Keratinocyte (primary cell): ENCODE measurements around the gene CLDN2. TPM values are rescaled to one million over a fixed set of nuclear protein-coding genes. Genes with fewer than 3 reads are reported as not detected.

Experiments used
- DNase-seq: peaks from one replicate; pipeline ENCODE4 v3.0.0-alpha.2; 2011; ENCODE audit warnings: low read depth, missing footprints, low spot score
- FAIRE-seq: peaks from 2 replicates; lab custom pipeline; 2011; peaks lifted over from hg19 to GRCh38; lab: Jason Lieb, UNC
- H2AFZ ChIP-seq: 2 replicates; pipeline ENCODE4 v1.6.0; 2012; ENCODE audit warnings: low read length, control low read depth, inconsistent platforms; ENCODE audit not compliant: control insufficient read depth
- H3K27ac ChIP-seq: 2 replicates; pipeline ENCODE4 v1.5.1; 2011; ENCODE audit warnings: low read length; ENCODE audit not compliant: control insufficient read depth, insufficient read depth
- H3K27me3 ChIP-seq: 3 replicates; pipeline ENCODE4 v1.6.0; 2011; ENCODE audit warnings: low read length; ENCODE audit not compliant: control insufficient read depth, insufficient read depth; ENCODE audit errors: extremely low read depth
- H3K36me3 ChIP-seq, 2 experiments: 2 replicates in 1 of 2; 3 replicates in 1 of 2; pipeline ENCODE4 v1.5.1; 2011; ENCODE audit warnings: low read length in 2 of 2, mild to moderate bottlenecking in 1 of 2; ENCODE audit not compliant: control insufficient read depth in 2 of 2, insufficient read depth in 2 of 2; ENCODE audit errors: extremely low read depth in 1 of 2
- H3K4me1 ChIP-seq: 3 replicates; pipeline ENCODE4 v1.5.1; 2011; ENCODE audit warnings: low read length; ENCODE audit not compliant: control insufficient read depth, insufficient read depth; ENCODE audit errors: extremely low read depth
- H3K4me2 ChIP-seq: 3 replicates; pipeline ENCODE4 v1.6.0; 2011; ENCODE audit warnings: low read depth, low read length; ENCODE audit not compliant: control insufficient read depth, insufficient read depth; ENCODE audit errors: extremely low read depth
- H3K4me3 ChIP-seq, 3 experiments: fragments of 200-600 bp in 1 of 3; sonication (generic) in 1 of 3; 2 replicates in 2 of 3; 3 replicates in 1 of 3; pipeline ENCODE4 v1.5.1; 2011 to 2016; ENCODE audit warnings: low read length in 3 of 3, mild to moderate bottlenecking in 3 of 3, control low read depth in 2 of 3, inconsistent platforms in 1 of 3, low read depth in 1 of 3, mixed read lengths in 1 of 3, mixed run types in 1 of 3, moderate library complexity in 1 of 3; ENCODE audit not compliant: control insufficient read depth in 2 of 3, insufficient read depth in 2 of 3; ENCODE audit errors: extremely low read depth in 1 of 3
- H3K79me2 ChIP-seq: 2 replicates; pipeline ENCODE4 v1.6.0; 2012; ENCODE audit warnings: low read length; ENCODE audit not compliant: control insufficient read depth, insufficient read depth
- H3K9ac ChIP-seq: 3 replicates; pipeline ENCODE4 v1.6.0; 2011; ENCODE audit warnings: low read length; ENCODE audit not compliant: control insufficient read depth, insufficient read depth; ENCODE audit errors: extremely low read depth
- H3K9me1 ChIP-seq: 3 replicates; pipeline ENCODE4 v1.6.0; 2011; ENCODE audit warnings: low read length; ENCODE audit not compliant: control insufficient read depth, insufficient read depth; ENCODE audit errors: extremely low read depth
- H3K9me3 ChIP-seq: 2 replicates; pipeline ENCODE4 v1.5.1; 2012; ENCODE audit warnings: low read depth, low read length; ENCODE audit not compliant: control insufficient read depth
- H4K20me1 ChIP-seq: 3 replicates; pipeline ENCODE4 v1.6.0; 2011; ENCODE audit warnings: low read length; ENCODE audit not compliant: control insufficient read depth, insufficient read depth; ENCODE audit errors: extremely low read depth
- EZH2 ChIP-seq: IDR thresholded peaks from one replicate; pipeline ENCODE4 v1.6.1; 2012; ENCODE audit warnings: inconsistent platforms, mild to moderate bottlenecking, low read length, moderate library complexity
- dilution Hi-C: fragments of 300-500 bp; cut with MboI; formaldehyde crosslinking; loops from one replicate; pipeline ENCODE4 v1.7.0; 2020; ENCODE audit warnings: low sequenced_read_pairs; ENCODE audit not compliant: extremely low pct_ligation_motif_present
- polyA plus RNA-seq, 5 experiments: library from polyadenylated mRNA; depleted of rRNA in 3 of 5; stranded (reverse) in 3 of 5; stranded (forward) in 1 of 5; unstranded in 1 of 5; fragments of >200 nt; gene quantifications; 1 replicate in 1 of 5; 2 replicates in 3 of 5; 3 replicates in 1 of 5; pipeline versions ENCODE4 v1.2.1 to v1.2.3, GENCODE V29; 2011 to 2012; ENCODE audit warnings: missing spikeins in 2 of 5, low read depth in 1 of 5, low replicate concordance in 1 of 5
- TF ChIP-seq, protein P1 (sequence below), 3 experiments: IDR thresholded peaks in 1 of 3; conservative IDR thresholded peaks in 1 of 3; optimal IDR thresholded peaks in 1 of 3; 2 replicates in 2 of 3; 3 replicates in 1 of 3; pipeline versions ENCODE3 to v1.5.1; 2011; ENCODE audit warnings: low read length in 3 of 3, mild to moderate bottlenecking in 3 of 3, moderate library complexity in 2 of 3, control low read depth in 1 of 3, inconsistent platforms in 1 of 3; ENCODE audit not compliant: insufficient read depth in 2 of 3; ENCODE audit errors: extremely low read depth in 1 of 3

Gene CLDN2
- polyA plus RNA-seq, 1 donor (not counting 4 experiments of a cell fraction or from before 2014, with no cell fraction given), result not detected

- dilution Hi-C loops, result no loop called here
Observed at GRCh38 chrX:106950381-106950780, 30.2 kb downstream of the CLDN2 start.

DNA sequence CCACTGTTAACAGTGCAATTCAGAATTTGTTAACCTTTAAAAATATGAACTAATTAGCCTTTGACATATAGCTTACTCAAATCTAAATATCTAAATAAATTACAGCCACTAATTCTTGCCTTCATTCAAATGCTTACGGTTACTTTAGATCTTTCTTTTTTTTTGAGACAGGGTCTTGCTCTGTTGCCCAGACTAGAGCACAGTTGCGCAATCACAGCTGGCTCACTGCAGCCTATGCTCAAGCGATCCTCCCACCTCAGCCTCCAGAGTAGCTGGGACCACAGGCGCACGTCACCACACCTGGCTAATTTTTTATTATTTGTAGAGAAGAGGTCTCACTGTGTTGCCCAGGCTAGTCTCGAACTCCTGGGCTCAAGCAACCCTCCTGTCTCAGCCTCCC, 31.0 kb downstream of the CLDN2 start:
- no peaks in the 10 kb centered on the region for H4K20me1 ChIP-seq
- H3K27ac ChIP-seq, result no peak overlapping the region
- no peaks in the 10 kb centered on the region for H3K4me1 ChIP-seq
- TF ChIP-seq EZH2, result no peak
- TF ChIP-seq, protein P1, sequence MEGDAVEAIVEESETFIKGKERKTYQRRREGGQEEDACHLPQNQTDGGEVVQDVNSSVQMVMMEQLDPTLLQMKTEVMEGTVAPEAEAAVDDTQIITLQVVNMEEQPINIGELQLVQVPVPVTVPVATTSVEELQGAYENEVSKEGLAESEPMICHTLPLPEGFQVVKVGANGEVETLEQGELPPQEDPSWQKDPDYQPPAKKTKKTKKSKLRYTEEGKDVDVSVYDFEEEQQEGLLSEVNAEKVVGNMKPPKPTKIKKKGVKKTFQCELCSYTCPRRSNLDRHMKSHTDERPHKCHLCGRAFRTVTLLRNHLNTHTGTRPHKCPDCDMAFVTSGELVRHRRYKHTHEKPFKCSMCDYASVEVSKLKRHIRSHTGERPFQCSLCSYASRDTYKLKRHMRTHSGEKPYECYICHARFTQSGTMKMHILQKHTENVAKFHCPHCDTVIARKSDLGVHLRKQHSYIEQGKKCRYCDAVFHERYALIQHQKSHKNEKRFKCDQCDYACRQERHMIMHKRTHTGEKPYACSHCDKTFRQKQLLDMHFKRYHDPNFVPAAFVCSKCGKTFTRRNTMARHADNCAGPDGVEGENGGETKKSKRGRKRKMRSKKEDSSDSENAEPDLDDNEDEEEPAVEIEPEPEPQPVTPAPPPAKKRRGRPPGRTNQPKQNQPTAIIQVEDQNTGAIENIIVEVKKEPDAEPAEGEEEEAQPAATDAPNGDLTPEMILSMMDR (optimal IDR thresholded peaks at IDR 0.05 in 1 of 3, IDR thresholded peaks at IDR 0.05 in 1 of 3, conservative IDR thresholded peaks at IDR 0.05 in 1 of 3; ENCODE audit: extremely low read depth in 1 of 3, insufficient read depth in 2 of 3, low read length in 3 of 3), result no peak
- DNase-seq (no peak), FAIRE-seq (no peak)
- no peak overlapping the region for H3K4me2 ChIP-seq
- H3K36me3 ChIP-seq, result no peaks in the 10 kb centered on the region
- no peaks in the 10 kb centered on the region for H3K9me1 ChIP-seq
- H3K27me3 ChIP-seq, result no peaks in the 10 kb centered on the region
- no peak overlapping the region for H3K4me3 ChIP-seq
- H3K9ac ChIP-seq, result no peak overlapping the region
- dilution Hi-C loops, result no loop called here
- no peaks in the 10 kb centered on the region for H3K9me3 ChIP-seq
- no peak overlapping the region for H2AFZ ChIP-seq
- H3K79me2 ChIP-seq, result no peaks in the 10 kb centered on the region

More at GRCh38 chrX:106950381-106950780, 30.2 kb downstream of the CLDN2 start:
- no peak overlapping the region for H3K27ac ChIP-seq
- no peaks in the 10 kb centered on the region for H3K4me1 ChIP-seq
- DNase-seq, result no peak
- no peak overlapping the region for H3K4me3 ChIP-seq
- H3K79me2 ChIP-seq, result no peaks in the 10 kb centered on the region
- no peaks in the 10 kb centered on the region for H3K9me1 ChIP-seq
- FAIRE-seq, result no peak
- no peaks in the 10 kb centered on the region for H3K36me3 ChIP-seq
- no peak overlapping the region for H3K9ac ChIP-seq
- no peaks in the 10 kb centered on the region for H3K27me3 ChIP-seq
- H4K20me1 ChIP-seq, result no peaks in the 10 kb centered on the region
- H3K4me2 ChIP-seq, result no peak overlapping the region
- no peaks in the 10 kb centered on the region for H3K9me3 ChIP-seq
- TF ChIP-seq, protein P1 (optimal IDR thresholded peaks at IDR 0.05 in 1 of 3, IDR thresholded peaks at IDR 0.05 in 1 of 3, conservative IDR thresholded peaks at IDR 0.05 in 1 of 3; ENCODE audit: extremely low read depth in 1 of 3, insufficient read depth in 2 of 3, low read length in 3 of 3), result no peak
- no peak for TF ChIP-seq EZH2
- no peak overlapping the region for H2AFZ ChIP-seq
